ENCODE measurements around the gene ECHS1. TPM values are rescaled to one million over a fixed set of nuclear protein-coding genes. Genes with fewer than 3 reads are reported as not detected.

Gene ECHS1
- total RNA-seq, 2 experiments from 2014 or later = 46.2 to 48.3 TPM

GRCh38 chr10:133318494-133319127, 54.5 kb downstream of the ECHS1 start:
- POLR2A ChIA-PET = no interaction called here
- intact Hi-C loops (cut with micrococcal nuclease; ENCODE audit: unreplicated experiment) = no loop called here

GRCh38 chr10:133316732-133317131, 56.4 kb downstream of the ECHS1 start:
- ChIA-PET POLR2A (no interaction called here), CTCF (ENCODE audit: unreplicated experiment) (no interaction called here)
- Histone ChIP-seq H3K4me2 (ENCODE audit: low read length) (no peak overlapping the region), H3K27ac (ENCODE audit: low read depth, low read length, poor library complexity, severe bottlenecking) (no peak overlapping the region), H3K9me3 (ENCODE audit: low read length) (no peaks in the 10 kb centered on the region), H3K36me3 (ENCODE audit: insufficient read depth, low read length) (peaks cover 17% of the 10 kb centered on the region; the same call in 1 of the 2 replicates), H3K4me3 (ENCODE audit: low read depth, low read length, poor library complexity, severe bottlenecking) (no peak overlapping the region), H2AFZ (ENCODE audit: low read length) (no peak overlapping the region), H3K4me1 (ENCODE audit: insufficient read depth, low read length, poor library complexity, severe bottlenecking) (peaks cover 21% of the 10 kb centered on the region), H3K79me2 (ENCODE audit: insufficient read depth, low read depth, low read length) (no peaks in the 10 kb centered on the region), H4K20me1 (ENCODE audit: insufficient read depth, low read length) (no peaks in the 10 kb centered on the region), H3K9me2 (ENCODE audit: insufficient read depth, low read length) (no peaks in the 10 kb centered on the region)
- DNase-seq (ENCODE audit: low spot score) = no peak
- TF ChIP-seq EZH2phosphoT487 (IDR thresholded peaks at IDR 0.05; ENCODE audit: borderline replicate concordance, low read depth, low read length) (no peak), CTCF (conservative IDR thresholded peaks at IDR 0.05; ENCODE audit: low read length) (no peak)
- intact Hi-C loops (cut with micrococcal nuclease; ENCODE audit: unreplicated experiment) = no loop called here
- no TSS peak for BruUV-seq (replicated peaks)

More at GRCh38 chr10:133318494-133319127, 54.5 kb downstream of the ECHS1 start:
- Histone ChIP-seq H3K4me1 (ENCODE audit: insufficient read depth, low read length, poor library complexity, severe bottlenecking) (peaks cover 16% of the 10 kb centered on the region), H3K27ac (ENCODE audit: low read depth, low read length, poor library complexity, severe bottlenecking) (no peak overlapping the region), H3K4me2 (ENCODE audit: low read length) (peak overlapping the region; percentile 19; the same call in 1 of the 2 replicates), H2AFZ (ENCODE audit: low read length) (no peak overlapping the region), H3K9me3 (ENCODE audit: low read length) (no peaks in the 10 kb centered on the region), H4K20me1 (ENCODE audit: insufficient read depth, low read length) (no peaks in the 10 kb centered on the region), H3K9me2 (ENCODE audit: insufficient read depth, low read length) (no peaks in the 10 kb centered on the region), H3K79me2 (ENCODE audit: insufficient read depth, low read depth, low read length) (no peaks in the 10 kb centered on the region), H3K36me3 (ENCODE audit: insufficient read depth, low read length) (no peaks in the 10 kb centered on the region), H3K4me3 (ENCODE audit: low read depth, low read length, poor library complexity, severe bottlenecking) (no peak overlapping the region)
- CTCF ChIA-PET (ENCODE audit: unreplicated experiment) = no interaction called here
- BruUV-seq (replicated peaks) = no TSS peak
- no peak for DNase-seq (ENCODE audit: low spot score)
- TF ChIP-seq CTCF (conservative IDR thresholded peaks at IDR 0.05; ENCODE audit: low read length) (no peak; the same call in 1 of the 2 replicates), EZH2phosphoT487 (IDR thresholded peaks at IDR 0.05; ENCODE audit: borderline replicate concordance, low read depth, low read length) (no peak)

- peaks cover 22% of the 10 kb centered on the region; the same call in 1 of the 2 replicates for H3K36me3 ChIP-seq (ENCODE audit: insufficient read depth, low read length)
- no peak overlapping the region for H2AFZ ChIP-seq (ENCODE audit: low read length)
- peaks cover 21% of the 10 kb centered on the region for H3K4me1 ChIP-seq (ENCODE audit: insufficient read depth, low read length, poor library complexity, severe bottlenecking)
- H3K79me2 ChIP-seq (ENCODE audit: insufficient read depth, low read depth, low read length) = no peaks in the 10 kb centered on the region
- ChIA-PET CTCF (ENCODE audit: unreplicated experiment) (interaction anchor here (1.1 kb wide), 1 partner anchor 8 kb away, joined by 4 read pairs; no protein-coding TSS in a partner anchor), POLR2A (no interaction called here)
- TF ChIP-seq CTCF (conservative IDR thresholded peaks at IDR 0.05; ENCODE audit: low read length) (no peak), EZH2phosphoT487 (IDR thresholded peaks at IDR 0.05; ENCODE audit: borderline replicate concordance, low read depth, low read length) (no peak)
- no peak overlapping the region for H3K27ac ChIP-seq (ENCODE audit: low read depth, low read length, poor library complexity, severe bottlenecking)
- H3K9me2 ChIP-seq (ENCODE audit: insufficient read depth, low read length) = no peaks in the 10 kb centered on the region
- H3K9me3 ChIP-seq (ENCODE audit: low read length) = no peaks in the 10 kb centered on the region
- intact Hi-C loops (cut with micrococcal nuclease; ENCODE audit: unreplicated experiment) = no loop called here
- no TSS peak for BruUV-seq (replicated peaks)
- DNase-seq (ENCODE audit: low spot score) = no peak
- H4K20me1 ChIP-seq (ENCODE audit: insufficient read depth, low read length) = no peaks in the 10 kb centered on the region
- H3K4me2 ChIP-seq (ENCODE audit: low read length) = no peak overlapping the region
- no peak overlapping the region for H3K4me3 ChIP-seq (ENCODE audit: low read depth, low read length, poor library complexity, severe bottlenecking)
Observed at GRCh38 chr10:133316266-133316665, 56.9 kb downstream of the ECHS1 start.
